SK-N-SH (cell line): Measurements from ENCODE around the gene NUDCD3. TPM values are rescaled to one million over a fixed set of nuclear protein-coding genes. Genes with fewer than 3 reads are reported as not detected.

Experiments used
- CTCF ChIA-PET: fragments of 300-600, 350-600 bp; formaldehyde crosslinking; extraction: SDS; loops from one replicate; lab custom pipeline; 2021; lab: Yijun Ruan, JAX
- POLR2A ChIA-PET: fragments of 350-600 bp; sonication (Branson Sonifier 250); formaldehyde crosslinking; extraction: SDS; loops from one replicate; lab custom pipeline; 2020; ENCODE audit warnings: antibody characterized with exemption, inconsistent platforms; lab: Yijun Ruan, JAX
- DNase-seq: peaks from one replicate; pipeline ENCODE4 v3.0.0; 2012
- H2AFZ ChIP-seq: fragments of 200-600 bp; sonication (generic); 2 replicates; pipeline ENCODE4 v1.8.1; 2016; ENCODE audit warnings: antibody characterized with exemption, mild to moderate bottlenecking, low read depth
- H3F3A ChIP-seq: fragments of 200-600 bp; sonication (generic); replicated peaks from 2 replicates; pipeline ENCODE3; 2016; ENCODE audit warnings: antibody characterized with exemption, mild to moderate bottlenecking; ENCODE audit not compliant: insufficient read depth
- H3K27ac ChIP-seq, 2 experiments: fragments of 200-500 bp in 1 of 2; fragments of 200-600 bp in 1 of 2; sonication (Bioruptor generic) in 1 of 2; sonication (generic), shearing (Covaris generic) in 1 of 2; 2 replicates each; pipeline versions ENCODE4 v1.5.1 to v1.6.1; 2014 to 2016; ENCODE audit warnings: low read depth in 2 of 2, inconsistent platforms in 1 of 2, low read length in 1 of 2, mild to moderate bottlenecking in 1 of 2, mixed read lengths in 1 of 2
- H3K27me3 ChIP-seq: fragments of 200-600 bp; sonication (generic), shearing (Covaris generic); 2 replicates; pipeline ENCODE4 v1.6.1; 2016; ENCODE audit warnings: mixed run types; ENCODE audit not compliant: insufficient read depth
- H3K36me3 ChIP-seq, 2 experiments: fragments of 200-500 bp in 1 of 2; fragments of 200-600 bp in 1 of 2; sonication (Bioruptor generic) in 1 of 2; sonication (generic) in 1 of 2; replicated peaks in 1 of 2; 2 replicates each; pipeline versions ENCODE3 to v1.5.1; 2014 to 2016; ENCODE audit warnings: low read length in 1 of 2, mild to moderate bottlenecking in 1 of 2; ENCODE audit not compliant: insufficient read depth in 2 of 2, control insufficient read depth in 1 of 2
- H3K4me1 ChIP-seq, 2 experiments: fragments of 200-500 bp in 1 of 2; fragments of 200-600 bp in 1 of 2; sonication (Bioruptor generic) in 1 of 2; sonication (generic), shearing (Covaris generic) in 1 of 2; 2 replicates each; pipeline versions ENCODE4 v1.5.1 to v1.6.1; 2014 to 2016; ENCODE audit warnings: low read depth in 1 of 2, low read length in 1 of 2, mixed run types in 1 of 2; ENCODE audit not compliant: insufficient read depth in 2 of 2, control insufficient read depth in 1 of 2
- H3K4me2 ChIP-seq: fragments of 200-600 bp; sonication (generic), shearing (Covaris generic); 2 replicates; pipeline ENCODE4 v1.6.1; 2017; ENCODE audit warnings: mixed run types
- H3K4me3 ChIP-seq, 2 experiments: fragments of 200-500 bp in 1 of 2; fragments of 200-600 bp in 1 of 2; sonication (Bioruptor generic) in 1 of 2; sonication (generic), shearing (Covaris generic) in 1 of 2; 2 replicates each; pipeline versions ENCODE4 v1.5.1 to v1.8.1; 2014 to 2016; ENCODE audit warnings: low read depth in 2 of 2, inconsistent platforms in 1 of 2, low read length in 1 of 2, mild to moderate bottlenecking in 1 of 2, mixed read lengths in 1 of 2, moderate library complexity in 1 of 2
- H3K79me2 ChIP-seq: fragments of 200-600 bp; sonication (generic); 2 replicates; pipeline ENCODE4 v1.8.1; 2017; ENCODE audit warnings: mild to moderate bottlenecking; ENCODE audit not compliant: insufficient read depth
- H3K9ac ChIP-seq: fragments of 200-600 bp; sonication (generic); 2 replicates; pipeline ENCODE4 v1.6.1; 2017; ENCODE audit warnings: mixed run types
- H3K9me2 ChIP-seq: fragments of 200-600 bp; sonication (generic); 2 replicates; pipeline ENCODE4 v1.6.1; 2017; ENCODE audit warnings: mixed run types
- H3K9me3 ChIP-seq: fragments of 200-600 bp; sonication (generic); 2 replicates; pipeline ENCODE4 v1.6.1; 2017; ENCODE audit warnings: mixed run types, mild to moderate bottlenecking, moderate library complexity
- H4K20me1 ChIP-seq: fragments of 200-600 bp; sonication (generic); 2 replicates; pipeline ENCODE4 v1.6.1; 2017; ENCODE audit warnings: mild to moderate bottlenecking, mixed run types; ENCODE audit not compliant: insufficient read depth
- ELF1 ChIP-seq: IDR thresholded peaks from 2 replicates; pipeline ENCODE4 v1.4.0; 2012
- EP300 ChIP-seq, 2 experiments: IDR thresholded peaks; 2 replicates each; pipeline versions ENCODE4 v1.4.0 to v1.6.1; 2012; ENCODE audit warnings: borderline replicate concordance in 1 of 2, low read depth in 1 of 2, low read length in 1 of 2
- JUND ChIP-seq: IDR thresholded peaks from 2 replicates; pipeline ENCODE4 v1.4.0; 2012
- MEF2A ChIP-seq: IDR thresholded peaks from 2 replicates; pipeline ENCODE4 v1.4.0; 2012; ENCODE audit warnings: low read depth, borderline replicate concordance
- NRF1 ChIP-seq: IDR thresholded peaks from 2 replicates; pipeline ENCODE4 v1.6.1; 2012; ENCODE audit warnings: low read depth, mild to moderate bottlenecking, low read length
- POLR2AphosphoS5 ChIP-seq: IDR thresholded peaks from 2 replicates; pipeline ENCODE4 v1.6.1; 2012; ENCODE audit warnings: low read depth, low read length
- RAD21 ChIP-seq: IDR thresholded peaks from 2 replicates; pipeline ENCODE4 v1.6.1; 2012; ENCODE audit warnings: mild to moderate bottlenecking, low read length
- TAF1 ChIP-seq: IDR thresholded peaks from 2 replicates; pipeline ENCODE4 v1.6.1; 2012; ENCODE audit warnings: low read depth, mild to moderate bottlenecking, low read length, moderate library complexity, borderline replicate concordance
- TCF12 ChIP-seq: IDR thresholded peaks from 2 replicates; pipeline ENCODE4 v1.4.0; 2012
- YY1 ChIP-seq: IDR thresholded peaks from 2 replicates; pipeline ENCODE4 v1.4.0; 2012; ENCODE audit warnings: low read depth, mild to moderate bottlenecking
- whole genome bisulfite sequencing: methylation state at CpG from one replicate; pipeline ENCODE4 v1.1.6; 2017; ENCODE audit warnings: low lambda C conversion rate; 5-methylcytosine and 5-hydroxymethylcytosine counted together
- polyA plus RNA-seq, 3 experiments: library from polyadenylated mRNA; depleted of rRNA; stranded (reverse); fragments of >200 nt; gene quantifications; 2 replicates each; pipeline ENCODE4 v1.2.3, GENCODE V29; 2012
- small RNA-seq, 7 experiments: library from RNA; depleted of rRNA; stranded (forward); fragments of <200 nt; gene quantifications; one replicate each; pipeline ENCODE3, GENCODE V24; 2012
- TF ChIP-seq, protein P1 (sequence below): IDR thresholded peaks from 2 replicates; pipeline ENCODE4 v1.4.0; 2012; ENCODE audit warnings: low read depth, borderline replicate concordance
- TF ChIP-seq, protein P2 (sequence below): fragments of 150-350 bp; IDR thresholded peaks from 2 replicates; pipeline ENCODE4 v1.6.1; 2016; ENCODE audit warnings: mild to moderate bottlenecking, low read depth, low read length

The NUDCD3 gene
- polyA plus RNA-seq, 1 of the 3 experiments (the other 2 are of a cell fraction): 66.0 TPM

DNA sequence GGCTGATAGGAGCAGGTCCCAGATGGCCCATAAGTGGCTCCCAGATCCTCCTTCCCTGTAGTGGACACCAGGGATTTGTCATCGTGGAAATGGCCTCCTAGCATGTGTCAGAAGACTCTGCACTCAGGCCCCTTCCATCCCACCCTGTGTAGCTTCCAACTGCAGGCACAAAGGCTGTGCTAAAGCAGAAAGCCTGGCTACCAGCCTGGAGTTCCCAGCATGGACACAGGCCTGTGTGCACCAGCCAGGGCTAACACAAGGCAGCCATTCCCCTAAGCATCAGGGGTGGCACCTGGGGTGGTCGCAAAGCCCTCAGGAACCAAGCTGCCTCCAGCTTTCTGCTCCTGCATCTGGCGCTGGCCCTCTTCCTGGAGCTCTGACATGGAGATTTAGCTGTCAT is 160.6 kb downstream of the NUDCD3 start:
- no peak overlapping the region for H3K27ac ChIP-seq
- ChIA-PET POLR2A (no interaction called here), CTCF (interaction anchor here (0.7 to 3.8 kb wide), 3 partner anchors 18 to 375 kb away, joined by 4 to 19 read pairs (median 11); no protein-coding TSS in a partner anchor)
- no peaks in the 10 kb centered on the region for H4K20me1 ChIP-seq
- H3K79me2 ChIP-seq: no peaks in the 10 kb centered on the region
- H3K9me3 ChIP-seq: no peaks in the 10 kb centered on the region
- H3F3A ChIP-seq: no peaks in the 10 kb centered on the region
- H3K9me2 ChIP-seq: no peaks in the 10 kb centered on the region
- H3K4me3 ChIP-seq: no peak overlapping the region
- no peak overlapping the region for H2AFZ ChIP-seq
- no peak overlapping the region for H3K4me2 ChIP-seq
- 63% methylated on average over 3 of the region's 3 CpGs for WGBS
- H3K27me3 ChIP-seq: peaks cover 21% of the 10 kb centered on the region
- no peak for DNase-seq
- TF ChIP-seq, protein P1, sequence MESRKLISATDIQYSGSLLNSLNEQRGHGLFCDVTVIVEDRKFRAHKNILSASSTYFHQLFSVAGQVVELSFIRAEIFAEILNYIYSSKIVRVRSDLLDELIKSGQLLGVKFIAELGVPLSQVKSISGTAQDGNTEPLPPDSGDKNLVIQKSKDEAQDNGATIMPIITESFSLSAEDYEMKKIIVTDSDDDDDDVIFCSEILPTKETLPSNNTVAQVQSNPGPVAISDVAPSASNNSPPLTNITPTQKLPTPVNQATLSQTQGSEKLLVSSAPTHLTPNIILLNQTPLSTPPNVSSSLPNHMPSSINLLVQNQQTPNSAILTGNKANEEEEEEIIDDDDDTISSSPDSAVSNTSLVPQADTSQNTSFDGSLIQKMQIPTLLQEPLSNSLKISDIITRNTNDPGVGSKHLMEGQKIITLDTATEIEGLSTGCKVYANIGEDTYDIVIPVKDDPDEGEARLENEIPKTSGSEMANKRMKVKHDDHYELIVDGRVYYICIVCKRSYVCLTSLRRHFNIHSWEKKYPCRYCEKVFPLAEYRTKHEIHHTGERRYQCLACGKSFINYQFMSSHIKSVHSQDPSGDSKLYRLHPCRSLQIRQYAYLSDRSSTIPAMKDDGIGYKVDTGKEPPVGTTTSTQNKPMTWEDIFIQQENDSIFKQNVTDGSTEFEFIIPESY: no peak
- TF ChIP-seq NRF1 (no peak), JUND (no peak), YY1 (no peak), POLR2AphosphoS5 (no peak), ELF1 (no peak), MEF2A (no peak), RAD21 (no peak), EP300 (IDR thresholded peaks at IDR 0.05; ENCODE audit: borderline replicate concordance in 1 of 2, low read depth in 1 of 2, low read length in 1 of 2) (no peak), TAF1 (no peak), TCF12 (no peak)
- TF ChIP-seq, protein P2, sequence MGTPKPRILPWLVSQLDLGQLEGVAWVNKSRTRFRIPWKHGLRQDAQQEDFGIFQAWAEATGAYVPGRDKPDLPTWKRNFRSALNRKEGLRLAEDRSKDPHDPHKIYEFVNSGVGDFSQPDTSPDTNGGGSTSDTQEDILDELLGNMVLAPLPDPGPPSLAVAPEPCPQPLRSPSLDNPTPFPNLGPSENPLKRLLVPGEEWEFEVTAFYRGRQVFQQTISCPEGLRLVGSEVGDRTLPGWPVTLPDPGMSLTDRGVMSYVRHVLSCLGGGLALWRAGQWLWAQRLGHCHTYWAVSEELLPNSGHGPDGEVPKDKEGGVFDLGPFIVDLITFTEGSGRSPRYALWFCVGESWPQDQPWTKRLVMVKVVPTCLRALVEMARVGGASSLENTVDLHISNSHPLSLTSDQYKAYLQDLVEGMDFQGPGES: no peak
- peaks cover 0 to 16% of the 10 kb centered on the region in 2 experiments; a peak in 1 of 4 replicates for H3K4me1 ChIP-seq
- H3K36me3 ChIP-seq: no peaks in the 10 kb centered on the region
- no peak overlapping the region for H3K9ac ChIP-seq

Small RNA genes lying within 50 kb of the gene (small RNA-seq; reads per million reads assigned to genes)
- 0 reads per million in 7 experiments for gene RNU6-1097P

Other genes starting within 250 kb of the NUDCD3 start
- gene CAMK2B, start 165.1 kb downstream of the NUDCD3 start, polyA plus RNA-seq (2012; rRNA removed): 0.10 and 0.20 TPM in 2 replicates
- gene NPC1L1, start 50.7 kb upstream of the NUDCD3 start, polyA plus RNA-seq (2012; rRNA removed): 0.03 TPM in 1 of 2 replicates, not detected in the other
- gene DDX56, start 83.2 kb upstream of the NUDCD3 start, polyA plus RNA-seq (2012; rRNA removed): 97.1 and 126 TPM in 2 replicates
- 145 and 192 TPM in 2 replicates for gene TMED4, start 91.6 kb upstream of the NUDCD3 start, polyA plus RNA-seq (2012; rRNA removed)
- gene OGDH, start 116.0 kb upstream of the NUDCD3 start, polyA plus RNA-seq (2012; rRNA removed): 58.2 and 69.4 TPM in 2 replicates